ENCODE data around the gene USP6NL. TPM values are rescaled to one million over a fixed set of nuclear protein-coding genes. Genes with fewer than 3 reads are reported as not detected.
A peak's percentile ranks its signal among the peaks of the same experiment; 100 is the strongest.

Gene USP6NL
- 27.6 TPM for polyA plus RNA-seq (2013, experiment 1 of 2)
- polyA plus RNA-seq (2013, experiment 2 of 2) = 27.7 TPM

DNA sequence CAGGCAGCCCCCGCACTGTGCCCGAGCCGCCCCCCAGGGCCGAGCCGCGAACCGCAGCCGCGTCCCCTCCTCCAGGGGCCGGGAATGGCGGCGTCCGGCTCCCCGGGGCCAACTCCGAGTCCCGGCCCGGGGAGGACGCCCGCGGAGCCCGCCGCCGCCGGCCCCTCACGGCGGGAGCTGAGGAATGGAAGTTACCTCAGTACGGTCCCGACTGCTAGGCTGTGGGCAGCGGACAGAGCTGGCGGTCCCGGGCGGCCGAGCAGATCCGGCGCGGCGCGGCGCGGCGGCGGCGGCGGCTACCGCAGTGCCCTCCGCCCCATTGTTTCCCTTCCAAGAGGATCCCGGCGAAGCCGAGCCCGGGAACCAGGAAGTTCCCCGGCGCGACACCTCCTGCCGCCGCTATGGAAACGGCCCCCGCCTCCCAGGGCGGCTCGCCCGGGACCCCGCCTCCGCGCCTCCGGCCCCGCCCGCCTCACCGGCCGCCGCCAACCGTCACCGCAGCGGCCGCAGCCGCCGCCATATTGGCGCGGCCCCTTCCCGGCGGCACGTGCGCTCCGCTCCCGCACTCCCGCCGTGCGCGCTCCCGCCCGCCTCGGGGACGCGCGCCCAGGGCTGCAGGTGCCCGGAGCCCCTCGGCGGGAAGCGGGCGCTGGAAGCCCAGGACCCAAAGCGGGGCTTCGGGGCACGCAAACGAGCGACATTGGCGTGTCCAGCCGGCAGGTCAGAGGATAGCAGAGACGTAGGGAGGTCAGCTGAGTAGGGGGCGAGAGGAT is at the start of gene USP6NL:
TSS of gene USP6NL (minus strand) at position 403 of the 773 bp plus-strand sequence. CDS start 14,016 bp downstream, outside the sequence.
- no peak within 1 kb of the TSS for H2BK120ac ChIP-seq (ENCODE audit: low read depth, low read length)
- peaks cover 5 to 10% of the 10 kb centered on the region in 2 donors for H3K4me1 ChIP-seq (ENCODE audit: control insufficient read depth in 2 of 2, insufficient read depth in 1 of 2, low read depth in 1 of 2, low read length in 2 of 2)
- H3K23ac ChIP-seq (ENCODE audit: low read depth, low read length, poor library complexity) = peak within 1 kb of the TSS; percentile 65
- no peak within 1 kb of the TSS for H2BK15ac ChIP-seq (ENCODE audit: low read length)
- peak within 1 kb of the TSS; percentile 97 for H3K14ac ChIP-seq (ENCODE audit: low read length)
- H2BK5ac ChIP-seq (ENCODE audit: low read length) = peak within 1 kb of the TSS; percentile 97
- peak within 1 kb of the TSS; percentile 89 for H2AFZ ChIP-seq (ENCODE audit: low read length)
- H4K8ac ChIP-seq (ENCODE audit: low read depth, low read length) = no peak within 1 kb of the TSS
- H3K9me3 ChIP-seq (replicated peaks in 1 of 2; ENCODE audit: control insufficient read depth in 2 of 2, insufficient read depth in 1 of 2, low read depth in 1 of 2, low read length in 2 of 2) = peaks cover 0 to 5% of the 10 kb centered on the region in 2 donors
- WGBS, 2 donors (ENCODE audit: extremely low coverage in 2 of 2, insufficient read length in 2 of 2, insufficient replicate concordance in 1 of 2) = no CpG with 5 or more reads among the region's 107 CpGs
- H3K18ac ChIP-seq (ENCODE audit: low read length) = peak within 1 kb of the TSS; percentile 99
- peaks cover 0 to 2% of the 10 kb centered on the region in 2 donors for H3K36me3 ChIP-seq (replicated peaks in 1 of 2; ENCODE audit: control insufficient read depth in 2 of 2, insufficient read depth in 2 of 2, low read length in 2 of 2)
- peak within 1 kb of the TSS; percentile 92 for H3K27ac ChIP-seq (replicated peaks; ENCODE audit: low read length)
- H3K9ac ChIP-seq (ENCODE audit: low read depth, low read length, poor library complexity) = peak within 1 kb of the TSS; percentile 91
- H4K91ac ChIP-seq (ENCODE audit: low read depth, low read length, poor library complexity) = no peak within 1 kb of the TSS
- H3K4me2 ChIP-seq (ENCODE audit: insufficient read depth, low read length, poor library complexity, severe bottlenecking) = peak within 1 kb of the TSS; percentile 61
- H2BK12ac ChIP-seq (ENCODE audit: low read length) = peak within 1 kb of the TSS; percentile 10
- H3K4ac ChIP-seq (ENCODE audit: low read length) = peak within 1 kb of the TSS; percentile 37
- H3K79me1 ChIP-seq (ENCODE audit: low read depth, low read length) = no peaks in the 10 kb centered on the region
- DNase-seq (ENCODE audit: low spot score) = peak; percentile 89
- H3K4me3 ChIP-seq (ENCODE audit: low read length in 2 of 2) = peak within 1 kb of the TSS; percentile 65 to 98
- no peaks in the 10 kb centered on the region for H3K27me3 ChIP-seq (ENCODE audit: control insufficient read depth in 3 of 3, insufficient read depth in 3 of 3, low read depth in 1 of 3, low read length in 3 of 3)
- H2AK5ac ChIP-seq (ENCODE audit: low read depth, low read length) = peak within 1 kb of the TSS; percentile 90

- no peak overlapping the region for H2AFZ ChIP-seq (ENCODE audit: low read length)
- no peaks in the 10 kb centered on the region for H3K9me3 ChIP-seq (replicated peaks in 1 of 2; ENCODE audit: control insufficient read depth in 2 of 2, insufficient read depth in 1 of 2, low read depth in 1 of 2, low read length in 2 of 2)
- H3K27me3 ChIP-seq (ENCODE audit: control insufficient read depth in 3 of 3, insufficient read depth in 3 of 3, low read depth in 1 of 3, low read length in 3 of 3) = peaks cover 0 to 6% (median 0%) of the 10 kb centered on the region in 3 experiments
- no peaks in the 10 kb centered on the region for H3K36me3 ChIP-seq (replicated peaks in 1 of 2; ENCODE audit: control insufficient read depth in 2 of 2, insufficient read depth in 2 of 2, low read length in 2 of 2)
- no peak overlapping the region for H3K18ac ChIP-seq (ENCODE audit: low read length)
- H2BK12ac ChIP-seq (ENCODE audit: low read length) = no peak overlapping the region
- H3K4me3 ChIP-seq (ENCODE audit: low read length in 2 of 2) = no peak overlapping the region
- H2BK120ac ChIP-seq (ENCODE audit: low read depth, low read length) = no peak overlapping the region
- H3K23ac ChIP-seq (ENCODE audit: low read depth, low read length, poor library complexity) = no peak overlapping the region
- no peak for DNase-seq (ENCODE audit: low spot score)
- H3K27ac ChIP-seq (replicated peaks; ENCODE audit: low read length) = no peak overlapping the region
- H3K79me1 ChIP-seq (ENCODE audit: low read depth, low read length) = no peaks in the 10 kb centered on the region
- H3K4me1 ChIP-seq (ENCODE audit: control insufficient read depth in 2 of 2, insufficient read depth in 1 of 2, low read depth in 1 of 2, low read length in 2 of 2) = peaks cover 2 to 5% of the 10 kb centered on the region in 2 donors
- no peak overlapping the region for H4K8ac ChIP-seq (ENCODE audit: low read depth, low read length)
- no peak overlapping the region for H2AK5ac ChIP-seq (ENCODE audit: low read depth, low read length)
- no peak overlapping the region for H3K9ac ChIP-seq (ENCODE audit: low read depth, low read length, poor library complexity)
- H3K4ac ChIP-seq (ENCODE audit: low read length) = no peak overlapping the region
- no peak overlapping the region for H3K4me2 ChIP-seq (ENCODE audit: insufficient read depth, low read length, poor library complexity, severe bottlenecking)
- no peak overlapping the region for H3K14ac ChIP-seq (ENCODE audit: low read length)
- H4K91ac ChIP-seq (ENCODE audit: low read depth, low read length, poor library complexity) = no peak overlapping the region
- no CpG with 5 or more reads among the region's 9 CpGs for WGBS, 2 donors (ENCODE audit: extremely low coverage in 2 of 2, insufficient read length in 2 of 2, insufficient replicate concordance in 1 of 2)
- no peak overlapping the region for H2BK5ac ChIP-seq (ENCODE audit: low read length)
- H2BK15ac ChIP-seq (ENCODE audit: low read length) = no peak overlapping the region
These were observed 47.4 kb upstream of the USP6NL start for GRCh38 chr10:11658801-11659368.

GRCh38 chr10:11655836-11656235 is 44.4 kb upstream of the USP6NL start:
- peaks cover 0 to 1% of the 10 kb centered on the region in 2 donors for H3K4me1 ChIP-seq (ENCODE audit: control insufficient read depth in 2 of 2, insufficient read depth in 1 of 2, low read depth in 1 of 2, low read length in 2 of 2)
- no peaks in the 10 kb centered on the region for H3K79me1 ChIP-seq (ENCODE audit: low read depth, low read length)
- no peak overlapping the region for H3K4ac ChIP-seq (ENCODE audit: low read length)
- no peak overlapping the region for H2BK15ac ChIP-seq (ENCODE audit: low read length)
- no peaks in the 10 kb centered on the region for H3K9me3 ChIP-seq (replicated peaks in 1 of 2; ENCODE audit: control insufficient read depth in 2 of 2, insufficient read depth in 1 of 2, low read depth in 1 of 2, low read length in 2 of 2)
- no peak overlapping the region for H2AFZ ChIP-seq (ENCODE audit: low read length)
- no CpG with 5 or more reads among the region's 2 CpGs for WGBS, 2 donors (ENCODE audit: extremely low coverage in 2 of 2, insufficient read length in 2 of 2, insufficient replicate concordance in 1 of 2)
- H4K8ac ChIP-seq (ENCODE audit: low read depth, low read length) = no peak overlapping the region
- H3K27ac ChIP-seq (replicated peaks; ENCODE audit: low read length) = no peak overlapping the region
- H3K4me3 ChIP-seq (ENCODE audit: low read length in 2 of 2) = no peak overlapping the region
- no peak overlapping the region for H3K14ac ChIP-seq (ENCODE audit: low read length)
- no peaks in the 10 kb centered on the region for H3K36me3 ChIP-seq (replicated peaks in 1 of 2; ENCODE audit: control insufficient read depth in 2 of 2, insufficient read depth in 2 of 2, low read length in 2 of 2)
- H2BK120ac ChIP-seq (ENCODE audit: low read depth, low read length) = no peak overlapping the region
- H3K23ac ChIP-seq (ENCODE audit: low read depth, low read length, poor library complexity) = no peak overlapping the region
- no peak overlapping the region for H2BK5ac ChIP-seq (ENCODE audit: low read length)
- peaks cover 0 to 3% (median 0%) of the 10 kb centered on the region in 3 experiments for H3K27me3 ChIP-seq (ENCODE audit: control insufficient read depth in 3 of 3, insufficient read depth in 3 of 3, low read depth in 1 of 3, low read length in 3 of 3)
- no peak overlapping the region for H3K18ac ChIP-seq (ENCODE audit: low read length)
- H4K91ac ChIP-seq (ENCODE audit: low read depth, low read length, poor library complexity) = no peak overlapping the region
- H3K4me2 ChIP-seq (ENCODE audit: insufficient read depth, low read length, poor library complexity, severe bottlenecking) = no peak overlapping the region
- H3K9ac ChIP-seq (ENCODE audit: low read depth, low read length, poor library complexity) = no peak overlapping the region
- H2BK12ac ChIP-seq (ENCODE audit: low read length) = no peak overlapping the region
- DNase-seq (ENCODE audit: low spot score) = no peak
- no peak overlapping the region for H2AK5ac ChIP-seq (ENCODE audit: low read depth, low read length)

- no peak overlapping the region for H2BK120ac ChIP-seq (ENCODE audit: low read depth, low read length)
- no peak overlapping the region for H2AFZ ChIP-seq (ENCODE audit: low read length)
- peaks cover 0 to 1% of the 10 kb centered on the region in 2 donors for H3K4me1 ChIP-seq (ENCODE audit: control insufficient read depth in 2 of 2, insufficient read depth in 1 of 2, low read depth in 1 of 2, low read length in 2 of 2)
- no peak overlapping the region for H3K4me2 ChIP-seq (ENCODE audit: insufficient read depth, low read length, poor library complexity, severe bottlenecking)
- H3K18ac ChIP-seq (ENCODE audit: low read length) = no peak overlapping the region
- H4K91ac ChIP-seq (ENCODE audit: low read depth, low read length, poor library complexity) = no peak overlapping the region
- no peak overlapping the region for H4K8ac ChIP-seq (ENCODE audit: low read depth, low read length)
- DNase-seq (ENCODE audit: low spot score) = no peak
- H3K27ac ChIP-seq (replicated peaks; ENCODE audit: low read length) = no peak overlapping the region
- WGBS, 2 donors (ENCODE audit: extremely low coverage in 2 of 2, insufficient read length in 2 of 2, insufficient replicate concordance in 1 of 2) = no CpG with 5 or more reads among the region's 9 CpGs
- H2BK12ac ChIP-seq (ENCODE audit: low read length) = no peak overlapping the region
- H3K27me3 ChIP-seq (ENCODE audit: control insufficient read depth in 3 of 3, insufficient read depth in 3 of 3, low read depth in 1 of 3, low read length in 3 of 3) = peaks cover 0 to 3% (median 0%) of the 10 kb centered on the region in 3 experiments
- no peak overlapping the region for H3K9ac ChIP-seq (ENCODE audit: low read depth, low read length, poor library complexity)
- no peaks in the 10 kb centered on the region for H3K36me3 ChIP-seq (replicated peaks in 1 of 2; ENCODE audit: control insufficient read depth in 2 of 2, insufficient read depth in 2 of 2, low read length in 2 of 2)
- H3K4me3 ChIP-seq (ENCODE audit: low read length in 2 of 2) = peak overlapping the region in 1 of 2 donors; percentile 26
- H2BK5ac ChIP-seq (ENCODE audit: low read length) = peak overlapping the region; percentile 60
- no peak overlapping the region for H3K23ac ChIP-seq (ENCODE audit: low read depth, low read length, poor library complexity)
- no peak overlapping the region for H3K4ac ChIP-seq (ENCODE audit: low read length)
- no peaks in the 10 kb centered on the region for H3K9me3 ChIP-seq (replicated peaks in 1 of 2; ENCODE audit: control insufficient read depth in 2 of 2, insufficient read depth in 1 of 2, low read depth in 1 of 2, low read length in 2 of 2)
- no peak overlapping the region for H2BK15ac ChIP-seq (ENCODE audit: low read length)
- H3K14ac ChIP-seq (ENCODE audit: low read length) = no peak overlapping the region
- no peak overlapping the region for H2AK5ac ChIP-seq (ENCODE audit: low read depth, low read length)
- H3K79me1 ChIP-seq (ENCODE audit: low read depth, low read length) = no peaks in the 10 kb centered on the region
These were observed 43.2 kb upstream of the USP6NL start for GRCh38 chr10:11654659-11655058.
